SK-N-SH (cell line): ENCODE data around the gene ADAMTS2. TPM values are rescaled to one million over a fixed set of nuclear protein-coding genes. Genes with fewer than 3 reads are reported as not detected.

Experiments
- CTCF ChIA-PET: fragments of 300-600, 350-600 bp; formaldehyde crosslinking; extraction: SDS; loops from one replicate; lab custom pipeline; 2021; lab: Yijun Ruan, JAX
- POLR2A ChIA-PET: fragments of 350-600 bp; sonication (Branson Sonifier 250); formaldehyde crosslinking; extraction: SDS; loops from one replicate; lab custom pipeline; 2020; ENCODE audit warnings: antibody characterized with exemption, inconsistent platforms; lab: Yijun Ruan, JAX
- DNase-seq: peaks from one replicate; pipeline ENCODE4 v3.0.0; 2012
- H2AFZ ChIP-seq: fragments of 200-600 bp; sonication (generic); 2 replicates; pipeline ENCODE4 v1.8.1; 2016; ENCODE audit warnings: antibody characterized with exemption, mild to moderate bottlenecking, low read depth
- H3F3A ChIP-seq: fragments of 200-600 bp; sonication (generic); replicated peaks from 2 replicates; pipeline ENCODE3; 2016; ENCODE audit warnings: antibody characterized with exemption, mild to moderate bottlenecking; ENCODE audit not compliant: insufficient read depth
- H3K27ac ChIP-seq, 2 experiments: fragments of 200-500 bp in 1 of 2; fragments of 200-600 bp in 1 of 2; sonication (Bioruptor generic) in 1 of 2; sonication (generic), shearing (Covaris generic) in 1 of 2; 2 replicates each; pipeline versions ENCODE4 v1.5.1 to v1.6.1; 2014 to 2016; ENCODE audit warnings: low read depth in 2 of 2, inconsistent platforms in 1 of 2, low read length in 1 of 2, mild to moderate bottlenecking in 1 of 2, mixed read lengths in 1 of 2
- H3K27me3 ChIP-seq: fragments of 200-600 bp; sonication (generic), shearing (Covaris generic); 2 replicates; pipeline ENCODE4 v1.6.1; 2016; ENCODE audit warnings: mixed run types; ENCODE audit not compliant: insufficient read depth
- H3K36me3 ChIP-seq, 2 experiments: fragments of 200-500 bp in 1 of 2; fragments of 200-600 bp in 1 of 2; sonication (Bioruptor generic) in 1 of 2; sonication (generic) in 1 of 2; replicated peaks in 1 of 2; 2 replicates each; pipeline versions ENCODE3 to v1.5.1; 2014 to 2016; ENCODE audit warnings: low read length in 1 of 2, mild to moderate bottlenecking in 1 of 2; ENCODE audit not compliant: insufficient read depth in 2 of 2, control insufficient read depth in 1 of 2
- H3K4me1 ChIP-seq, 2 experiments: fragments of 200-500 bp in 1 of 2; fragments of 200-600 bp in 1 of 2; sonication (Bioruptor generic) in 1 of 2; sonication (generic), shearing (Covaris generic) in 1 of 2; 2 replicates each; pipeline versions ENCODE4 v1.5.1 to v1.6.1; 2014 to 2016; ENCODE audit warnings: low read depth in 1 of 2, low read length in 1 of 2, mixed run types in 1 of 2; ENCODE audit not compliant: insufficient read depth in 2 of 2, control insufficient read depth in 1 of 2
- H3K4me2 ChIP-seq: fragments of 200-600 bp; sonication (generic), shearing (Covaris generic); 2 replicates; pipeline ENCODE4 v1.6.1; 2017; ENCODE audit warnings: mixed run types
- H3K4me3 ChIP-seq, 2 experiments: fragments of 200-500 bp in 1 of 2; fragments of 200-600 bp in 1 of 2; sonication (Bioruptor generic) in 1 of 2; sonication (generic), shearing (Covaris generic) in 1 of 2; 2 replicates each; pipeline versions ENCODE4 v1.5.1 to v1.8.1; 2014 to 2016; ENCODE audit warnings: low read depth in 2 of 2, inconsistent platforms in 1 of 2, low read length in 1 of 2, mild to moderate bottlenecking in 1 of 2, mixed read lengths in 1 of 2, moderate library complexity in 1 of 2
- H3K79me2 ChIP-seq: fragments of 200-600 bp; sonication (generic); 2 replicates; pipeline ENCODE4 v1.8.1; 2017; ENCODE audit warnings: mild to moderate bottlenecking; ENCODE audit not compliant: insufficient read depth
- H3K9ac ChIP-seq: fragments of 200-600 bp; sonication (generic); 2 replicates; pipeline ENCODE4 v1.6.1; 2017; ENCODE audit warnings: mixed run types
- H3K9me2 ChIP-seq: fragments of 200-600 bp; sonication (generic); 2 replicates; pipeline ENCODE4 v1.6.1; 2017; ENCODE audit warnings: mixed run types
- H3K9me3 ChIP-seq: fragments of 200-600 bp; sonication (generic); 2 replicates; pipeline ENCODE4 v1.6.1; 2017; ENCODE audit warnings: mixed run types, mild to moderate bottlenecking, moderate library complexity
- H4K20me1 ChIP-seq: fragments of 200-600 bp; sonication (generic); 2 replicates; pipeline ENCODE4 v1.6.1; 2017; ENCODE audit warnings: mild to moderate bottlenecking, mixed run types; ENCODE audit not compliant: insufficient read depth
- CHD2 ChIP-seq: fragments of 150-350 bp; IDR thresholded peaks from 2 replicates; pipeline ENCODE4 v1.6.1; 2018; ENCODE audit warnings: low read length; ENCODE audit not compliant: partially characterized antibody
- FOSL2 ChIP-seq: IDR thresholded peaks from 2 replicates; pipeline ENCODE4 v1.4.0; 2012; ENCODE audit warnings: low read depth, mild to moderate bottlenecking, moderate library complexity, borderline replicate concordance
- GATA2 ChIP-seq: sonication (generic); formaldehyde crosslinking; IDR thresholded peaks from 2 replicates; pipeline ENCODE4 v1.5.0; 2020; ENCODE audit warnings: mild to moderate bottlenecking, missing genetic modification reagents
- MEF2A ChIP-seq: IDR thresholded peaks from 2 replicates; pipeline ENCODE4 v1.4.0; 2012; ENCODE audit warnings: low read depth, borderline replicate concordance
- RCOR1 ChIP-seq: fragments of 150-350 bp; IDR thresholded peaks from 2 replicates; pipeline ENCODE4 v1.6.1; 2017; ENCODE audit warnings: antibody characterized with exemption, low read length
- WGBS: methylation state at CpG from one replicate; pipeline ENCODE4 v1.1.6; 2017; ENCODE audit warnings: low lambda C conversion rate; 5-methylcytosine and 5-hydroxymethylcytosine counted together
- polyA plus RNA-seq, 3 experiments: library from polyadenylated mRNA; depleted of rRNA; stranded (reverse); fragments of >200 nt; gene quantifications; 2 replicates each; pipeline ENCODE4 v1.2.3, GENCODE V29; 2012
- TF ChIP-seq, protein P1 (sequence below): IDR thresholded peaks from 2 replicates; pipeline ENCODE4 v1.6.1; 2012; ENCODE audit warnings: mild to moderate bottlenecking, low read depth, low read length, moderate library complexity
- TF ChIP-seq, protein P2 (sequence below): fragments of 200-600 bp; sonication (generic); IDR thresholded peaks from 2 replicates; pipeline ENCODE4 v1.6.1; 2017; ENCODE audit warnings: antibody characterized with exemption, mild to moderate bottlenecking, moderate library complexity

ADAMTS2 gene
- polyA plus RNA-seq, 1 of the 3 experiments (the other 2 are of a cell fraction) = 0.12 TPM

DNA sequence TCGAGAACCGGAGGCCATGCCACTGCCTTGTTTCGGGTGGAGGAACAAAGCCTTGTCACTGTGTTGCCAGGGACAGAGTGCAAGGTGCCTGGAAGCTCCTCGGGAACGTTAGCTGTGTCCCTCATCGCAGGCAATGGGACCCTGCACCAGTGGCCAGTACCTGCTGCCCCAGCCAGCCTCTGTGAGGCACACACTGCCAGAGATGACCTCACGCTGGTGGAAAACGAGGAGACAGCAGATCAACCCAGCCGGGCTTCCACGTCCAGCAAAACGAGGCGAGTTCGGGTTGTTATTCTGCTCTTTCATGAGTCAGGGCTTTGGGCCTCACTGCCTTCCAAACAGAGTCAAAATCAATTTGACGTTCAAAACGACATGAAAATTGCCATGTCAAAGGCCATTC is 104.1 kb downstream of the ADAMTS2 start (continued):
- TF ChIP-seq, protein P1, sequence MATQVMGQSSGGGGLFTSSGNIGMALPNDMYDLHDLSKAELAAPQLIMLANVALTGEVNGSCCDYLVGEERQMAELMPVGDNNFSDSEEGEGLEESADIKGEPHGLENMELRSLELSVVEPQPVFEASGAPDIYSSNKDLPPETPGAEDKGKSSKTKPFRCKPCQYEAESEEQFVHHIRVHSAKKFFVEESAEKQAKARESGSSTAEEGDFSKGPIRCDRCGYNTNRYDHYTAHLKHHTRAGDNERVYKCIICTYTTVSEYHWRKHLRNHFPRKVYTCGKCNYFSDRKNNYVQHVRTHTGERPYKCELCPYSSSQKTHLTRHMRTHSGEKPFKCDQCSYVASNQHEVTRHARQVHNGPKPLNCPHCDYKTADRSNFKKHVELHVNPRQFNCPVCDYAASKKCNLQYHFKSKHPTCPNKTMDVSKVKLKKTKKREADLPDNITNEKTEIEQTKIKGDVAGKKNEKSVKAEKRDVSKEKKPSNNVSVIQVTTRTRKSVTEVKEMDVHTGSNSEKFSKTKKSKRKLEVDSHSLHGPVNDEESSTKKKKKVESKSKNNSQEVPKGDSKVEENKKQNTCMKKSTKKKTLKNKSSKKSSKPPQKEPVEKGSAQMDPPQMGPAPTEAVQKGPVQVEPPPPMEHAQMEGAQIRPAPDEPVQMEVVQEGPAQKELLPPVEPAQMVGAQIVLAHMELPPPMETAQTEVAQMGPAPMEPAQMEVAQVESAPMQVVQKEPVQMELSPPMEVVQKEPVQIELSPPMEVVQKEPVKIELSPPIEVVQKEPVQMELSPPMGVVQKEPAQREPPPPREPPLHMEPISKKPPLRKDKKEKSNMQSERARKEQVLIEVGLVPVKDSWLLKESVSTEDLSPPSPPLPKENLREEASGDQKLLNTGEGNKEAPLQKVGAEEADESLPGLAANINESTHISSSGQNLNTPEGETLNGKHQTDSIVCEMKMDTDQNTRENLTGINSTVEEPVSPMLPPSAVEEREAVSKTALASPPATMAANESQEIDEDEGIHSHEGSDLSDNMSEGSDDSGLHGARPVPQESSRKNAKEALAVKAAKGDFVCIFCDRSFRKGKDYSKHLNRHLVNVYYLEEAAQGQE = no peak
- TF ChIP-seq RCOR1 (no peak), MEF2A (no peak)
- TF ChIP-seq, all 33 proteins: peak for 0

DNA sequence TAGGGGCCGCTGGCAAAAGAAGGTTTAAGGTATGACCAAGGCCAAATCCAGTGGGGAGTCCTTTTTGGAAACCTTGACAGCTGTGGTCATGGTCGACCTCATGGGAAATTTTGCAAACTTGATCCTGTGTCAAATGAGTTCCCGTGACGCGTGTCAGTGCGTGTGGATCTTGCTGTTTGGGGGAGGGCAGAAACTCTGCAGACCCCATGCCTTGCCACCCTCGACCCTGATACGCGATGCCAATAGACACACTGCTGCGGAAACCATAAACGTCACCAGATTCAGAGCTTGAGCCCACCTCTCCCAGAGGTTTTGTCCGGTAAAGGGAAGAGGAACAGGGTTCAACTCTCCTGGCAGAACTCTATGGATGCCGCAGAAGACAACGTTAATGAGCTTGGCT is 104.7 kb downstream of the ADAMTS2 start:
- CTCF ChIA-PET = interaction anchor here (1.0 kb wide), 1 partner anchor 9 kb away, joined by 3 read pairs; no protein-coding TSS in a partner anchor
- TF ChIP-seq, protein P2, sequence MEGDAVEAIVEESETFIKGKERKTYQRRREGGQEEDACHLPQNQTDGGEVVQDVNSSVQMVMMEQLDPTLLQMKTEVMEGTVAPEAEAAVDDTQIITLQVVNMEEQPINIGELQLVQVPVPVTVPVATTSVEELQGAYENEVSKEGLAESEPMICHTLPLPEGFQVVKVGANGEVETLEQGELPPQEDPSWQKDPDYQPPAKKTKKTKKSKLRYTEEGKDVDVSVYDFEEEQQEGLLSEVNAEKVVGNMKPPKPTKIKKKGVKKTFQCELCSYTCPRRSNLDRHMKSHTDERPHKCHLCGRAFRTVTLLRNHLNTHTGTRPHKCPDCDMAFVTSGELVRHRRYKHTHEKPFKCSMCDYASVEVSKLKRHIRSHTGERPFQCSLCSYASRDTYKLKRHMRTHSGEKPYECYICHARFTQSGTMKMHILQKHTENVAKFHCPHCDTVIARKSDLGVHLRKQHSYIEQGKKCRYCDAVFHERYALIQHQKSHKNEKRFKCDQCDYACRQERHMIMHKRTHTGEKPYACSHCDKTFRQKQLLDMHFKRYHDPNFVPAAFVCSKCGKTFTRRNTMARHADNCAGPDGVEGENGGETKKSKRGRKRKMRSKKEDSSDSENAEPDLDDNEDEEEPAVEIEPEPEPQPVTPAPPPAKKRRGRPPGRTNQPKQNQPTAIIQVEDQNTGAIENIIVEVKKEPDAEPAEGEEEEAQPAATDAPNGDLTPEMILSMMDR = no peak
- no peak for TF ChIP-seq FOSL2
- no peak for TF ChIP-seq GATA2 (CRISPR knock-in tag)
- TF ChIP-seq CHD2 = no peak
- POLR2A ChIA-PET = interaction anchor here (0.7 kb wide), 1 partner anchor 40 kb away, joined by 3 read pairs; no protein-coding TSS in a partner anchor
- no peaks in the 10 kb centered on the region for H3K27me3 ChIP-seq
- H3F3A ChIP-seq = no peaks in the 10 kb centered on the region
- no peaks in the 10 kb centered on the region for H3K79me2 ChIP-seq
- H3K9ac ChIP-seq = no peak overlapping the region
- no peaks in the 10 kb centered on the region for H4K20me1 ChIP-seq
- no peaks in the 10 kb centered on the region for H3K9me3 ChIP-seq
- H3K27ac ChIP-seq = no peak overlapping the region
- peaks cover 0 to 14% of the 10 kb centered on the region in 2 experiments; a peak in 1 of 4 replicates for H3K4me1 ChIP-seq
- no peaks in the 10 kb centered on the region for H3K9me2 ChIP-seq
- no peak overlapping the region for H3K4me3 ChIP-seq
- no peak overlapping the region for H2AFZ ChIP-seq
- no peaks in the 10 kb centered on the region for H3K36me3 ChIP-seq
- 55% methylated on average over 14 of the region's 14 CpGs for WGBS
- no peak overlapping the region for H3K4me2 ChIP-seq
- DNase-seq = no peak
